Activated CD8-positive, alpha-beta memory T cell treated with anti-CD3 and anti-CD28 coated beads, Interleukin-2, amount 50 U/mL, for 24 hours (primary cell): ENCODE measurements around the gene GCHFR.

Experiments used
- DNase-seq: peaks from one replicate; pipeline ENCODE4 v3.0.0-alpha.2; 2020; ENCODE audit errors: extremely low read depth

Gene GCHFR

DNA sequence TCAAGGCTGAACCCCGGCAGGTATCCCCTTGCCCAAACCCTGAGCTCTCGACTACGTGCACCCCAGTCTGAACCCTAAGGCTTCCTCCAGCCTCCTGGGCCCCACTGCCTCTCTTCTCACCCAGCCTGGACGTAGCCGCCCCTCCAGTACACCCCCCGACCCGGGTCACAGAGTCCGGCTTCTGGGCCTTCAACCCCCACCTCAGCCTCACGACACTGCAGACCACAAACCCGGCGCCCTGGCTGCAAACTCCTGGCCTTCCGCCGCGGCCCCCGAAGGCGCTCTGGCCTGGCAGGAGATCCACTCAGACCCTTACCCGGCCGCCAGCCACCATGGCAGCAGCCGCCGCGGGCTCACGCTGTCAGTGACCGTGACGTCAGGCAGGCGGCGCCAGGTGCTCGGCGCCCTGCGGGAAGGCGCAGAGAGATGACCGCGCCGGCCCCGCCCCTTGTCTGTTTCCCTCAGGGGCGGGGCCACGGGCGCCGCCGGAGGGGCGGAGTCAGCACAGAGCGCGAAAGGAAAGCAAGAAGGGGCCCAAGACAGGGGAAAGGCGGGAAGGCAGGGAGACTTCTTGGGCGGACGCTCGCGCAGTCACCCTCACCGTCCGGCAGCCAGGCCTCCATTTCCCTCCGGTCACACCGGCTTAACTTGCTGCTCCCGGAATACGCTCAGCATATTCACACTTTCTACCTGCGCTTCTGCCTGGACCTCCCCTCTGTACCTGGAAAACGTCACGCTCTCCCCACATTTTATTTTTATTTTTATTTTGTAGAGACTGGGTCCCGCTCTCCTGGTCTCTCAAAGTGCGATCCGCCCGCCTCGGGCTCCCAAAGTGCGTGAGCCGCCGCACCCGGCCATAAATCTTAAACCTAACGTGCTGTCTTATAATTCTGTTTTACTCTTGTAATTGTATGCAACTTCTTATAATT lies 8.7 kb upstream of the GCHFR start, which contains the start of gene RMDN3:
RMDN3 (minus strand) TSS at position 372 of the 929 bp plus-strand sequence. CDS start 471 bp downstream, outside the sequence.
- DNase-seq: peak; percentile 81

DNA sequence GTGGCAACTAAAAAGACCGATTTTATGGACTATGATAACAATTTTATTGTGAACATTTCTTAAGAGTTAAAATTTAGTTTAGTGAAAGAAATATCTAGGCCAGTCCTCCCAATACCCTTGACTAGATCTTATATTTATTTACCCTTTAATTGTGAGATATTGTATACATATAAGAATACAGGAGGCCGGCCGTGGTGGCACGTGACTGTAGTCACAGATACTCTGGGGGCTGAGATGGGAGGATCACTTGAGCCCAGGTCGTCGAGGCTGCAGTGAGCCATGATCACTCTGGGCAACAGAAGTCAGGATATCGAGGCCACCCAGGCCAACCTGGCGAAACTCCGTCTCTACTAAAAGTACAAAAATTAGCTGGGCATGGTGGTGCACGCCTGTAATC lies 8.1 kb upstream of the GCHFR start:
- no peak for DNase-seq

DNA sequence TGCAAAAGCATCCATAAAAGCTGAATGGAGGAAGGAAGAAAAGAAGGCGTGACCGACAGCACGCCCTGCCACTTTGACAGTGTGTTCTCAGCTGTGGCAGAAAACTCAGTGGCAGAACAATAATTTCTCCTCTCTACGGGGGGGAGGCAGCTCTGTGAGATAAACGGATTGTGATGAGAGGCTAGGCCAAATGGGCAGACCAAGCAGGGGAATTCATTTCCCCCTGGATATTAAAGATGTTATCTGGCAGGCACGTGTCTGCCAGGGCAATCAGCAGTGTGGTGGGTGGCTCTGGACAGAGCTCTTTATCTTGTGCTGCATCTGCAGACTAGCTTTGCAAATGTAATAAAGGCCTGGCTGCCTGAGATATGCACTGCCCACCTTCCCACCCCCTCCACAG lies 6.9 kb upstream of the GCHFR start:
- DNase-seq: no peak

DNA sequence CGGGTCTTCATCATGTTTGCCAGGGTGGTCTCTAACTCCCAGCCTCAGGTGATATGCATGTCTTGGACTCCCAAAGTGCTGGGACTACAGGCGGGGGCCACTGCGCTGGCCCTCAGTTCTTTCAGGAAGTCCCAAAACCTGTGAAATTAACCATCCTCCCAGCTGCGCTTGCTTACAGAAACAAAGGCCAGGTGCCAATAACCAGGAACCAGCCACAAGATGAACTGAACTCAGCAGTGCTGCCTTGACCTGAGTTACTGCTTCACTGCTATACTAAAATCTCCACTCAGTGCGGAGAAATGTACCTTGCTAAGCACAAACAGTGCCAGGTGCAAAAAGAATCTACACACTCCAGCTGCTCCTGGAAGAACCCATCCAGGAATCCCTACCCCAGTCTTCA lies 3.9 kb upstream of the GCHFR start:
- no peak for DNase-seq

DNA sequence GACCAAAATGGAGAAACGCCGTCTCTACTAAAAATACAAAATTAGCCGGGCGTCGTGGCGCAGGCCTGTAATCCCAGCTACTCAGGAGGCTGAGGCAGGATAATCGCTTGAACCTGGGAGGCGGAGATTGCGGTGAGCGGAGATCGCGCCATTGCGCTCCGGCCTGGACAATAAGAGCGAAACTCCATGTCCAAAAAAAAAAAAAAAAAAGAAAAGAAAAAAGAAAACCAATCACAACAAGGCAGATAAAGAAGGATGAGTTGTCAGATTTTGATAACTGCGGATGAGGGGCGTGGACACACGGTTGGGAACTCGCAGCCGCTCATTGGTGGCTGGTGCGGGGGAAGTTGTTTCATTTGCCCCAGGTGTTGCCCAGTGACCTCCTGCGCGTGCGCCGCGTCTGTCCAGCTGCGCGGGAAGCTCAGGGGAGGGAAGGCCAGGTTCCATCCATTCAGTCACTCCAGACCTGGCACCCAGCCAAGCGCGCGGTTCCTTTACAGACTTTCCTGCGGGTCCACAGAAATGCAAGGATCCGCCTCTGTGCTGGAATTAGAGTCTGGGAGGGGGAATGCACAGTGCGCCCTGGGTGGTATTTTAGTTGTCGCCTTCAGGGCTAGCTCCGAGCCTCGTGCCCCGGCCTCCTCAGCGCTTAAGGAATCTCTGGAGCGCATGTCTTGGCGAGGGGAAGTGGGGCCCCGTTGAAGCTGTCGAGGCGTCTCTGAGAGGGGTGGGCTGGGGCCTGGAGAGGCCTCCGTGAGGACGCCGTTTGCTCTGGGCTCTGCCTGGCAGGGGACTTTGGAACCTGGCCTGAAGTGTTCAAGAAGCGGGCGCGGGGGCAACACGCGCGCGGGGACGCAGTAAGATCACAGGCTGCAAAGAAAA lies 708 bp upstream of the GCHFR start:
- DNase-seq: no peak

DNA sequence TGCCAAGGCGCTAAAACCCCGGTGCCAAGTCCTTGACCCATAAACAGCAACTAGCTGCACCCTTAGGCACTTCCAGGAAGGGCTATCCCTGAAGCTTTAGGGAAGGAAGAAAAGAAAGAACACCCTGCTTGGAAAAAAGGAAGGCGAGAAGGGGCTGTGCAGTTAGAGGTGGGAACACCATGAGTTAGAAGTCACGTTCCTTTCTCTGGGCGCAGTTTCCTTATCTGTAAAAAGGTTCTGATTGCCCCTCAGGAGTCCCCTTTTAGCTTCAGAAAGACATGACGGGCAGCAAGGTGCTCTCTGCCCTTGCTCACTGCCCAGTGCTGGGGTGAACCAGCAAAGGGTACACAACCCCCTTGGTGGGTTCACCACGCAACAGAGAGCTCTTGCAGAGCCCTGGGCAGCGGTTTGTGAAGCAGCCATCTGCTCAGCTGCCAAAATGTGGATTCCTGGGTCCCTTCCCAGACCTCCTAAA lies 798 bp downstream of the GCHFR start:
- DNase-seq: no peak

DNA sequence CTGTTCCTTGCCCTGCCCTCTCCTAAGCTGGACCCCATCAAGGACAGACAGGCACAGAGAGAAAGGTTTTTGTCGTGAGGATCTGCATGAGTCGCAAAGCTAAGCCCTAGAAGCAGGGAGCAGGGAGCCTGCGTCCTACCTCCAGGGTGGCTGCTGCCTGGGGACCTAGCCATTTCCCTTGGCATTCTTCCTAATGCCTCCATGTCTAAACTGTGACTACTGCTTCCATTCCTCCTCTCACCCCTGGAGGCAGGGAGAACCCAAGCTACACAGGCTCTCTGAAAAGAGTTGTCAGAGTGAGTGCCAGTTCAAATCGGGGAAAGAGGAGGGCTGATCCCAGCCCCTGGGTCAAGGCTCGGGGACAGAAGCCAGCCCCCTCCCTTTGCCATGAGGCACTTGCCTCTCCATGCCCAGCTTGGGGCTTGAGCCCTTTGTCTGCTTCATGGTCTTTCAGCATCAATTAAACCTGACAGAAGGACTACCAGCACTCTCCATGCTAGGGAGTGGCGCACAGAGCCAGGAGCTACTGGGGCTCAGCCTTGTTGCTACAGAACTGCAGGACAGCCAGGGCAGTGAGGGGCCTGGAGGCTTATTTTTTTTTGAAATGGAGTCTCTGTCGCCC lies 2.4 kb downstream of the GCHFR start:
- DNase-seq: no peak

DNA sequence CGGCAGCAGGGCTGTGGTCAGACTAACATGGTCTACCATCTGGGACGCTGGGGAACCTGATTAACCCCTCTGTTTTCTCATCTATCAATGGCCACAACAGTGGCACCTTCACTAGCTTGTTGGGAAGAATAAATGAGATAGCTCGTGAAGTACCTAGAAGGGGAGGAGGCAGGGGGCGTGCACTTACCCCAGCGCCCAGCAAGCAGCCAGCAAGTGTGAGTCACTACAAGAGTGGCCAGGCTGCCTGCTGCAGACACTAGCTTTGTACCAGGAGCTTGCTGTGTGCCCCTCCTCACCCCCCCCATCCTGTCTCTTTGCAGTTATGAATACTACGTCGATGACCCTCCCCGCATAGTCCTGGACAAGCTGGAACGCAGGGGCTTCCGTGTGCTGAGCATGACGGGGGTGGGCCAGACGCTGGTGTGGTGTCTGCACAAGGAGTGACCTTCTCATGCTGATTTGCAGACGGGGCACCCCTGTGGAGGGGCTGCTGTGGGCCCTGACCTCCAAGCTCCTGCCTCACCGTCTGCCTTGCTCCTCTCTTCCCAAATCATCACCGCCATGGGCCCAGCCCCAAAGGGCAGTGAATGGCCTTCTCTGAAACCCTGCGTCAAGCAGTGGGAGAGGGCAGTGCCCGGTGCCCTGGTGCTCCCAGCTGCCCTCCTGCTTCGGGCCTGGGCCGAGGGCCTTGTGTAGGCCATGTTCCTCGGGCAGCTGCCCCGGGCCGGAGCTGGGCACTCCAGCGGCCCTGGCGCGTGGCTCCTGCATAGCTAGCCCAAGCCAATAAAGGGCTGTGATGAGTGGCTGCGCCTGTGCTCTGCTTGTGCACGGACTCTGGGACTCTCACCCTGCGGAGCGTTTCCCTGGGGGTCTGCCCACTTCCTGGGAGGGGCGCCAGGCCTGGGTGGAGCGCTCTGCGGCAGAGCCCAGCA lies 3.3 kb downstream of the GCHFR start:
- DNase-seq: no peak

DNA sequence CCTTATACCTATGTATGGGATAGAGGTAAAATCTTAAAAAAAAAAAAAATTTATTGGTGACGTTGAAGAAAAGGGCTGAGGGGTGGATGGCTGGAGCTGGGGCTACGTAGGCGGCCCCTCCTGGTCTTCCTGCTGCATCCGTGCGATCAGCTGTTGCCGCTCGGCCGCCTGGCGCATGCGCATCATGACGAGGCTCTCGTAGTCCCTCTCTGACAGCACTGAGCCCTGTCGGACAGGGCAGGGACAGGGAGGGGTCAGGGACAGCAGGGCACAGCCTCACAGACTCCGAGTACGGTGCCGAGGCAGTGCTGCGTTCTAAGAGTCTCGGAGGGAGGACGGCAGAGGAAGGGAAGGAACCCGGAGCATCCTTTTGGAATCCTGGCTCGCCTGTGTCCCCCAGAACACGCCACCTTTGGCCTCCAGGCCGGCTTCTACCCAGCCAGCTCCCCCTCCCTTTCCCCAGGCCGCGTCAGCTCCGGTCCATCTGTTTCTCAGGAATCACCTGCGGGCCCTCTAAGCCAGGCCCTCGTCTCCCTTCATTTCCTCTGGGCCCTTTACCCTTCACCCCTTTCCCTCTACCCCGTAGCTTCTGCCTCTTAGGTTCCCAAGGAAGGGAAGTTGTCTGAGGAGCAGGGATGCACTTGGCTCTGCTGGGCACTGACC lies 4.1 kb downstream of the GCHFR start:
- no peak for DNase-seq

DNA sequence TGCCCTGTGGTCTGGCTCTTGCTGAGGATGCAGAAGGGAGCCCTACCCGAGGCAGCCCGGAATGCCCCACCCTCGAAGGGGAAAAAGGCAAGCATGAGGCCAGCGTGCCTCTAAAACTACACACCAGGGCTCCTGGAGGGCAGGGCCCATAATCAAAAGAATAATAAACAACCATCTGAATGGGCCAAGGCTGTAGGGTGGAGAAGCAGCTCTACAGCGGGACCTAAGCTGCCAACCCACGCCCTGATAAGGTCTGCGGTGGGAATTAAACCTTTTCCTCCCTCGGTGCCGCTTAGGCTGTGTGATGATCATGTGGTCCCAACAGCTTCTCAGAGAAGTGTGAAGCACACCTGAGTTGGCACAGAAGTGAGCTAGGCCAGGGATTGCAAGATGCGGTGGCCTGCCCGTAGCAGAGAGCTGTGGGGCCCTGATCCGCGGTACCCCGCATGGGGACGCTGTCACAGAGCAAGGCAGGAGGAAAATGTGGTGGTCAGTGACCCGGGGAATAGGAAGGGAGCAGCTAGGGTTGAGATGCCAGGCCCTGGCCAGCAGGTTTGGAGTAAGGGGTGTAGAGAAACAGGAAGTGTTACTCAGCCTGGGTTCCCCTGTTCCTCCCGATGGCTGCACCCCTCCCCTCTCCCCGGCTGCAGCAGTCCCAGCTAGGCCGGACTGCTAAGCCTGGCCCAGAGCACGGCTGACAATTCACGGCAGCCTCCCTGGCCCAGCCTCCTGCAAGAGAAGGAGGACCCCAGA lies 4.8 kb downstream of the GCHFR start:
- DNase-seq: no peak

DNA sequence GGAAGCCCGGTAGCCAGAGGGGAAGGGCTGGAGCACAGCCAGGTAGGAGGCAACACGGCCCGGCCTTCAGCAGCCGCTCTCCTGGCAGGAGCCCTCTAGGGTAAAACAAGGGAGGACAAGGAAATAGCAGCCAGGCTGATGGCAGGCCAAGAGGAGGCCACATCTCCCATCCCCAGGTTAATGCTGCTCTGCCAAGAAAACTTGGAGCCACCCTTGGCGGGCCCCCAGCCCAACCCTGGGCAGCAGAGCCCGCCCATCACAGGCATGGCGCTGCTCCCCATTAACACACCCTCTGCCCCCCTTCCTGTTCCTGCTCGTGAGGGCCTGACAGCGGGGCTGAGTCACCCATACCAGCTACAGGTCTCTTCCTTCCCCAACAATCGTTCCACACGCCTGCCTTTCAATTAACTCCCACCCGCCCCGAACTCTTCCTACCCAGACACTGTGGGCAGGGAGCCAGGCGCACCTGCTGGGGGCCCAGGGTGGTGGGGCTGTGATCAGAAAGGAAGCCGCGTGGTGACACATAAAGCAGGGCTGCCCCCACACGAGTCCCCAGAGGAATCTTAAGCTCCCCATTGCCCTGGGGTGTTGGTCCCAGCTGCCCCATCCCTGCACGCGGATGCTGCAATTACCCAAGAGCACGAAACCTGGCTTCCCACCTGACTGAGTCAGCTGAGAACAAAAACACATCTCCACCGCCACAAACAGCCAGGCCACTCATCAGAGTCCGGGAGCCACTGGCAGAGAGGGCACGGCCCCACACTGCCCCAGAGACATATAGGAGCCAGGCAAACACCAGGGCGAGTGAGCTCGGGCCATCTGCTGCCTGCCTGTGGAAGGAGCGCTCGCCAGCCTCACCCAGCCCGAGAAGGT lies 5.6 kb downstream of the GCHFR start, which contains the start of gene C15orf62:
C15orf62 (plus strand) TSS at position 707 of the 873 bp plus-strand sequence. CDS start 516 bp downstream, outside the sequence.
- DNase-seq: no peak

DNA sequence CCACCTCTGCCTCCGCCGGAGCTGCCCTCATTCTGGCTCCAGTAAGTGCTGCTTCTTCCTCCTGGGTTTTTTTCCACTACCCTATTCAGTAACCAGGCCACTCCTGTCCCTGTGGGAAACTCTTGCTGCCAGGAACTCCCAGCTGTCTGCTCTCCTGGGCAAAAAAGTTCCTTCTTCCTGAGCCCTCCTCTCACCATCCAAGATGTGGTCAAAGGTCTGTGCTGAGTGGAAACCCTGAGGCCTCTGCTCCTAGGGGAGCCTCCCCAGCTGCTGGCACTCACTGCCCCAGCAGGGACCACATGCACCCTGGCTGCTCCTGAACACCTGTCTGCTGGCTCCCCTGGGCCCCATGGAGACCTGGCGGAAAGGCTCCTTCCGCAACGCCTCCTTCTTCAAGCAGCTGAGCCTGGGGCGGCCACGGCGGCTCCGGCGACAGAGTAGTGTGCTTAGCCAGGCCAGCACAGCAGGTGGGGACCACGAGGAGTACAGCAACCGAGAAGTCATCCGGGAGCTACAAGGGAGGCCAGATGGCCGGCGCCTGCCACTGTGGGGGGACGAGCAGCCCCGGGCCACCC lies 6.4 kb downstream of the GCHFR start:
- DNase-seq: no peak

DNA sequence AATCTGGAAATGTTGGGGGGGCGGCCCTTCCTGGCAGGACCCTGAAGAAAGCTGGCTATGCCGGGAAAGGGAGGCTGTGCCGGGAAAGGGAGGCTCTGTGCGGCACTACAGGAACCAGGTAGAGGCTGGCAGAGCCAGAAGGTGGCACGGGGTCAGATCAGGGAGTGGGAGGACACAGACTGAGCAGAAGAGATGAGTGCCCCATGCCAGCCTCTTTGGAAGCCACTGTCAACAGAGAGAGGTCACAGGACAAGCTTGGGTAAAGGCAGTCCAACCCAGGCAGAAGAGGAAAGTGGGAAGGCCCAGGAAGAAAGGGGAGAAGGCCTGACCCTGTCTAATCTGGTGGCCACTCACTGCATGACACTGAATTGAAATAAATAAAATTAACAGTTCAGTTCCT lies 7.4 kb downstream of the GCHFR start:
- DNase-seq: no peak

DNA sequence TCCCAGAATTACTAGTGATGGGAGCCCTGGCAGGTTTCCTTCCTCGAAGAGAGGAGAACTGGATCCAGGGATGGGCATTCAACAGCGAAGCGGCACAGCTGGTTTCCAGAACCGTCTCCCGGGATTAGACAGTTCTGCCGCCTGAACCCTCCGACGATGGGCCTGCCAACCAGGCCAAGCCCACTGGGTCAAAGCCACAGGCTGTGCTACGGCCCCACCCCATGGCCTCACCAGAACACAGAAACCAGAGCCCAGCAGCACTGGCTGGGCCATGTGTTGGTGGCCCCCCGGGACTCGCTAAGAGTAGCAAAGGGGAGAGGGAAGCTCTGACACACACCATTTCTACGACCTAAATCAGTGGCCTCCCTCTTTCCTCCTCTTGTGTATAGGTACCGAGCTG lies 8.1 kb downstream of the GCHFR start:
- no peak for DNase-seq

DNA sequence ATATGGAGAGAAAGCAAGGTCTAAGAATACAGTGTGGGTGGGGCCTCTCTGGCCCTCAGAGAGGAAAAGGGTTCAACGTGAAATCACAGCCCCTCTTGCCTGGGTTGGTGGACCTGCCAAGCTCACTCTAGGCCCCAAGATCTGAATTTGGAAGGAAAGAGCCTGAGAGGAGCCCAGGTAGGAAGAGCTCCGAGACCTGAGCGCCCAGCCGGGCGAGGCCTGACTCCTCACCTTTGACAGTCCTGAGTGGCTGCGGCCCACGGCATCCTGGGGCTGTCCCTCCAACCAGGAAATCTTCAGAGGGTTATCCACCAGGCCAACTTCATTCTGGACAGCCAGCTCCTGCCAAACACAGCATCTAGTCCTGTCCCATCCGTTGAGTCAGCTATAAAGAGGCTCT lies 9.6 kb downstream of the GCHFR start:
- DNase-seq: no peak

DNA sequence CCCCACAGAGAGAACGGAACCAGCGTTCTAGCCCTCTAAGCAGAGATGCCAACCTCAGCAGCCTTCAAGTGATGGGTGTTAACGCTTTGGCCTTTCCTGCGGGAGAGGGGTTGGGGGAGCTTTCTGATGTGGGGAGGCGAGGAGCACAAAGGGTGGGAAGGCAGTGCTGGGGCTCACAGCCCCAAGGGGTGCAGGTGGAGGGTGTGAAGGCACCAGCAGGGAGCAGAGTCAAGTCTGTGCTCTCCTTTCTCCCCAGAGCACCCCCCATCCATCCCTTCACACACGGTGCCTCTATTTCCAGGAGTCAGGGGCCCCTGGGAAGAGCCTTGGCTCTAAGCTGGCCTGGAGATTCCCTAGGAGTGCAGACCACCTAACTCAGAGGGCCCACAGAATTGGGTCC lies 10.0 kb downstream of the GCHFR start:
- no peak for DNase-seq

DNA sequence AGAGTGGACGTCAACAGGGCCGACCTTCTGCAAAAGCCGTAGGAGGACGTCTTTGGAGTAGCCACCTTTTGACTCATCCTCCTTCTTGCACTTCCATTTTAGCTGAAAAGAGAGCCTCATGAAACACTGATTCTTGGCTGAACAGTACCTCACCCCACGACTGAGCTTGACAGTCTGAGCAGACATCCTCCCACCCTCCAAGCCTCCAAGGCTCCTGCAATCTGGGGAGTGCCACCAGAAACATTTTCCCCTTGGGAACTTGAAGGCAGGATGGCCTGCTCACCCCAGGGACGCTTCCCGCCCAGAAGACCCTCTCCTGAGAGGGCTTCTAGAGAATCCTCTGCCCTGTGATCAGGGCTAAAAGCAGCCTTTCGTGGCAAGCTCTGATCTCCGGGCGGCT lies 11.1 kb downstream of the GCHFR start:
- DNase-seq: no peak
